Stimulated activated CD8-positive, alpha-beta memory T cell treated with anti-CD3 and anti-CD28 coated beads, Interleukin-12 subunit alpha, Interleukin-12 subunit beta, amount 100 ng/mL, for 24 hours (primary cell): ENCODE measurements around the gene PLPP6.

Experiments
- DNase-seq: peaks from one replicate; pipeline ENCODE4 v3.0.0-alpha.2; 2020; ENCODE audit errors: extremely low read depth

PLPP6 gene

DNA sequence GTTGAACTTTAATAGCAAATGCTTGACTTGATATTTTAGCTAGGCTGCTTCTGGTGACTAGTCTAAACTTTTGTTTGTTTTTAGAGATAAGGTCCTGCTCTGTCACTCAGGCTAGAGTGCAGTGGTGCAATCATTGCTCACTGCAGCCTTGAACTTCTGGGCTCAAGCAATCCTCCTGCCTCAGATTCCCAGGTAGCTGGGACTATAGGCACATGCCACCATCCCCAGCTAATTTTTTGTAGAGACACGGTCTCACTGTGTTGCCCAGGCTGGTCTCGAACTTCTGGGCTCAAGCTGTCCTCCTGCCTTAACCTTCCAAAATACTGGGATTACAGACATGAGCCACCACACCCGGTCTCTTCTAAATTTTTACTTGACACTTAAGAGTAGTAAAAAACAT is 38.0 kb downstream of the PLPP6 start:
- DNase-seq, result no peak

DNA sequence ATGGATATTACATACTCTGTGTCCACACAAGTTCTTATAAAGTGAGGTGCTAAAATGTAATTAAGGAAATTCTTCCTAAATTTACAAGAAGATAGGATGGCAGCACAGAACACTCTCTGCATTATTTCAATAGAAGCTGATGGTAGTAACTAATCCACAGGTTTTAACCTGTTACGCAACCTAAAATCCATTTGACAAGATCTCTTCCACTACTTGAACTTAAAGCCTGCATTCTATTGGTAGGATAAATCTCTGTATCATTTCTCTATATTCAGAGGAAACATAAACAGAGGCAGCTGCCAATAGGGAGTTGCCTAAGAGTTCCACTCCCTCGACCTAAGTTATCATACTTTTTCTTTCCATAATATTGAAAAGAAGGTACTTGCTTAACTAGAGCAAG is 38.8 kb downstream of the PLPP6 start:
- DNase-seq, result no peak

DNA sequence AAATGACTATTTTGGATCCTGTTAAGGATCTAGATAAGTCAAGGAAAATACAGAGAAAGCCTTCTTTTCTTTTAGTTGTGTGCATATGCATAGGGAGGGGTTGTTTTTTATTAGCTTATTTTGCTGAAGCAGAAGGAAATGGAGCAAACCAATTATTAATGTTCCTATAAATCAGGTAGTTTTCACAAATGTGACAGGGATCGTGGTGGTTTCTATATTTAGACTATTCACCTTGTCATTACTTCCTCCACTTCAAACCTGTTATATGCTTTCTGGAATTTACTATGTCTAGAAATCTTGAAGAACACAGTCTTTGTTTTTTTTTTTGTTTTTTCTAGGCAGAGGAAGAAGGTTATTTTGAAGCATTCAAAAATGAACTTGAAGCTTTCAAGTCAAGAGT is 39.4 kb downstream of the PLPP6 start:
- no peak for DNase-seq

DNA sequence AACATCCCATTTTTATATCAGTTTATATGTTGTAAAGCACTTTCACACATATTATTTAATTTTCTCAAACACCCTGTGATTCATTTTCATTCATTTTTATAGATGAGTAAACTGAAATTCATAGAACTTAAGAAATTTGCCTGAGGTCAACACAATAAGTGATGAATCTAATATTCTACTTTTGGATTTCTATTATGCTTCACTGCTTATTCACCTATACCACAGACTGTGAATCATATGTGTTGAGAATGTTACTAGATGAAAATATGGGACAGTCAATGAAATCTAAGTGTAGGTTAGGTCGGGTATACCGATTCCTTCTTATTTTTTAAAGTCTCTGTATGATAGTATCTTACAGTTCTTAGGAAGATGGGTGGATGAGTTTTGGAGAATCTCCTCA is 42.0 kb downstream of the PLPP6 start:
- DNase-seq, result no peak

DNA sequence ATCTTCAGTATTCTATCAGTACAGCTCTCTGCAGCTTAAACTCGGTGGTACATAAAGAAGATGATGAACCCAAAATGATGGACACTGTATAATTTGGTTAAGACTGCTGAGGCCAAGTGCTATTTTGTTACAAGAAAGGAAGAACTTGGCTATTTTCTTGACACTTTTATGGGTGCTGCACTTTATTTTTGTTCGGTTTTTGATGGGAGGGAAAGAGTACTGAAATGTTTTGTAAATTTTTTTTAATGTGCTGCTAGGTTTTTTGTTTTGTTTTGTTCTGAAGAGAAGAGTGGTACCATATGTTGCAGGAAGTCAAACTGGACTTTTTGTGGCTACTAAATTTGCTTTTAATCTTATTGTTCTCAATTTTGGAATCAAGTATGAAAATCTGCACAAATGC is 43.9 kb downstream of the PLPP6 start:
- no peak for DNase-seq

DNA sequence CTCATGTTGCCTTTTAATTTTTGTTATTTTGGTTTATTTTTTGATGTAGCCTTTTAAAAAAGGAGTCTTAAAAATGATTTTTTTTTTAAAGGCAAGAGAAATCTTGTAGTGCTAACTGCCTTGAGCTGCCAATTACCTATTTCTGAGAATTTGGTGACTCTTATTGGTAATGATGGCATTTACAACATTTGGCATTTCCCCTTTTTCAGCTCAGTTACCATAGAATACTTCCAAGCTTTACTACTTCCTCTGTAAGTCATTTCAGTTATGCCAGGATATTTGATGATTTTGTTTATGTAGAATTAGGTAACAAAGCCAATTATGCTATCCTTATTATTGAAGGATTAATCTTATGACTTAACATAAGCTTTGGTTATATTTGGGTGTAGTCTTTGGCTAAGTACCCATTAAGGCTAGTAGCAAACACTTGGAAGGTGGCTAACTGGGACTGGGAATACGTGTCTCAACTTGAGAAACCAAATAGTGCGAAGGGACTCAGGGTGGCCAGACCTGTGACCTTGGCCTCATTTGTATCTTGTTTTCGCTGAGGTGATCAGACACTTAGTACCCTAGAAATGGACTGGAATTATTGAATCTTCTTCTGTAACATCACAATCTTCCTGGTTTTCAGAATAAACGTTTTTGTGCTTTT is 45.0 kb downstream of the PLPP6 start:
- no peak for DNase-seq

DNA sequence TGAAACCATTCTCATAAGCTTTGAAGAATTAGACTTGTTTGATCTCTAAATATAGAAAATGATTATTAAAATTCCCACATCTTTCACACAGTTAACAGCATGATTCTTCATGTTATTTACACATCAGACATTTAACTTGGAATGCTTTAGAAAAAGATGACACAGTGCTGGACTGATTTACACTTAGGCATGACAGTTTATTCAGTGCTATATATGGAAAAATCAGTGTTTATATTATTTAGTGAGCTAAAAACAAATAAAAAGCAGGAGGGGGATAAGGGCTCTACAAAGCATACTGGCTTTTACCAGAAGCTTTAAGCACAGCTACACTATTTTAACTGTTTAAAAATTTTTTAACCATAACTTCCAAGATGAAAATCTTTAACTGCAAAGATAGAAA is 47.3 kb downstream of the PLPP6 start:
- no peak for DNase-seq

DNA sequence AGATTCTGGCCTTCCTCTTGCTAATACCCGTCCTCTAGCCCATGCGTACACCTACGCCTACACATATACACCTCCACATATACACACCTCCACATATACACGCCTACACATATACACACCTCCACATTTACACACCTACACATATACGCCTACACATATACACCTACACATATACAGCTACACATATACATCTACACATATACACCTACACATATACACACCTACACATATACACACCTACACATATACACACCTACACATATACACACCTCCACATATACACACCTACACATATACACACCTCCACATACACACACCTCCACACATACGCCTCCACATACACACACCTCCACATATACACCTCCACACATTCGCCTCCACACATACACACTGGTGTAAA is 51.8 kb downstream of the PLPP6 start:
- no peak for DNase-seq

DNA sequence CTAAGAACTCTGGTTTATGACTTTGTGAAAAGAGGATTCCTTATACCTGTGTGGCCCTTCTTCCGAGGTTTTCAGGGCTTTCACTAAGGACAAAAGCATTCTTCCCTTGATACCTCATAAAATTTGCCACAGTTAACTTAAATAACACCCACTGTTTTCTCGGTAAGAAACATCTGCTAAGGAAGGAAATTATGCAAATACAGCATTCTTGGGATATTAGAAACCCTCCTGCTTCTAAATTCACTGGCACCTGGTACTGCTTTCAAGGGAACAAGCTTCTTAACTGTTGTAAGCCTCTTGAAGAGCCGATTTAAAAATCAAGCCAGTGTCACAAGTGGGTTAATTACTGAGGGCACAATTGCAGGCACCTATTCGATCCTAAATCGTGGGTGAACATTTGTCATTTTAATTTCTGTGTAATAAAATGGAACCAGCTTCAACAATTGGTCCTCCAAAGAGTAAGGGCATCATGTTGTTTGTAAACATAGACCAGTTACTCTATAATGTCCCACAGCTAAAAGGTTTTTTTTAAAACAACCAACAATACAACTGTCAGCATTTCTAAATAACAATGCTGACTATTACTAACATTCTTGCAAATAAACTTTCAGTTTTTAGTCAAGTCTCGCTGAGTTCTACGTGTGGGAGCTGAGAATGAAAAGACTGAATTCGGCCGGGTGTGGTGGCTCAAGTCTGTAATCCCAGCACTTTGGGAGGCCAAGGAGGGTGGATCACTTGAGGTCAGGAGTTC is 52.3 kb downstream of the PLPP6 start:
- no peak for DNase-seq
